NCI-H345 treated with DMSO at 0.1 percent for 48 hours (cell line): Measurements from ENCODE around the gene ITGAV.
A peak's percentile ranks its signal among the peaks of the same experiment; 100 is the strongest.

Experiments used
- DNase-seq: peaks from one replicate; lab custom pipeline; 2025; ENCODE audit not compliant: unreplicated experiment; lab: John Stamatoyannopoulos, UW

The ITGAV gene

GRCh38 chr2:186714611-186715010 is 124.8 kb downstream of the ITGAV start:
- DNase-seq: no peak

DNA sequence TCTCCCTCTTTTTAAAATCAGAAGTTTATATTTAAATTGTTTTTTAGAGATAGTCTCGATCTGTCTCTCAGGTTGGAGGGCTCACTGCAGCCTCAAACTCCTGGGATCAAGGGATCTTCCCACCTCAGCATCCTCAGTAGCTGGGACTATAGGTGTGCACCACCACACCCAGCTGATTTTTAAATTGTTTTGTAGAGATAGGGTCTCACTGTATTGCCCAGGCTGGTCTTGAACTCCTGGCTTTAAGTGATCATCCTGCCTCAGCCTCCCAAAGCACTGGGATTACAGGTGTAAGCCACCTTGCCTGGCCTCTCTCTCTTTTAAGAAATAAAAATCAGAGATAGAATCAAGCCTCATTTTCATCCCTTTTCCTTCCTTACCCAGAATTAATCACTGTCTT is 126.1 kb downstream of the ITGAV start:
- DNase-seq: no peak

DNA sequence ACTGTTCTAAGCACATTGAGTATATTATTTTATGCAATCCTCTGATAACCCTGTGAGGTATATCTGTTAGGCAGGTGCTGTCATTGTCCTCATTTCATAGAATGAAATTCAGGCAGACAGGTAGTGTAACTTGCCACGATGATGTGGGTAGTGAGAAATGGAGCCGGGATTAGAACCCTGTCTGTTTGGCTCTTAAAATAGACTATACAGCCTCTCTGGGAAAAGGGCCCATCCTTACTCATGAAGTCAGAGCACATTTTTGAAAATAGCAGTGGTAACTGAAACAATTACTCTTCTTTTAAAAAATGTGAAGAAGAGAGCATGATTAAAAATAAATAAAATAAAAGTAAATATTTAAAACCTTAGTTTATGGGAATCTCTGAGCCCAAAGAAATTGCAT is 127.0 kb downstream of the ITGAV start:
- DNase-seq: no peak

DNA sequence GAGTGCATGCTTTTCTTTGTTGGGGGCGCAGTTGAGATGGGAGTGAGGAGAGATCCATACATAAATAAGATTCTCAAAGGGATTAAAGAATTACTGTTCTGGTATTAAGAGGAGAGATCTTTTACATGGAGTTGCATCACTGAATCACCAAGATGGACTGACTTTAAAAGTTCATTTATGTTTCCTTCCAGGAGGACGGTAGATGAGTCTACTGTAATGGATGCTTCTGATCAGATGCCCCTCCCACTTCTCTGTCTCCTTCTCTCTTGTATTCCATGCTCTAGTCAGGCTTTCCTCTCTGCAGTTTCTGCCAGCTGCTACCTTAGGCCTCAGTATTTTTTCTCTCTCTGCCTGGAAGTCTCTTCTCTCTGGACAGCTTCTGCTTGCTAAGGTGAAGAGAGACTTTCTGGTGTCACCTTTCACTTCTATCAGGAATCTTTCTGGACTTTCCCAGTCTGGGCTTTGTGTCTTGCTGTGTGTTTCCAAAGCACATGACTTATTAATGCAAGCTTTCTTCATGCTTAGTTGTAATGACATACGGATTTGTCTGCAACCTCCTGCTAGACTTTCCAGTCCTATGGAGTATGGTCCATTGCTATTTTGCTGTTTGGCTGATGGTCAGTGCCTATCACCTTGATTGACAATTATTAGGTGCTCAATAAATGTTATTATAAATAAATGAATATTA is 127.6 kb downstream of the ITGAV start:
- DNase-seq: peak; percentile 17

- DNase-seq: no peak
These were observed 128.3 kb downstream of the ITGAV start for GRCh38 chr2:186718122-186718521.

DNA sequence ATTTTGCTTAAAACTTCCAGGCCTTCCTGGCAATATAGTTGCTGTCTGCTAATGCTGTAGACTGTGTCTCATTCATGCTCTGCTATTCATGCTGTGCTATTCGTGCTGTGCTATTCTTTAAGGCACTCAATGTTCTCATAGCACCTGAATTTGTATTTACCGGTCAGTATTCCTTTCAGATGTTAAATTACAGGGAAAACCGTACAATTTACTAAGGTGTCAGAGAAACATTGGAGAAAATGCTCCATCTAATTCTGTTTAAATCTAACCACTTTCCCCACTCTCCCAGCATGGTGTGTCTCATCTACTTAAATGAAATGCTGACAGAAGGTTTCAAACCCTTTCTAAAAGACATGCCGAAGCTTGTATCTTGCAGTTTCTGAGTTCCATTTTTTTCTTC is 129.0 kb downstream of the ITGAV start:
- DNase-seq: peak; percentile 38

- DNase-seq: no peak
These were observed 132.1 kb downstream of the ITGAV start for GRCh38 chr2:186721956-186722355.

GRCh38 chr2:186724736-186725135 is 134.9 kb downstream of the ITGAV start:
- no peak for DNase-seq

DNA sequence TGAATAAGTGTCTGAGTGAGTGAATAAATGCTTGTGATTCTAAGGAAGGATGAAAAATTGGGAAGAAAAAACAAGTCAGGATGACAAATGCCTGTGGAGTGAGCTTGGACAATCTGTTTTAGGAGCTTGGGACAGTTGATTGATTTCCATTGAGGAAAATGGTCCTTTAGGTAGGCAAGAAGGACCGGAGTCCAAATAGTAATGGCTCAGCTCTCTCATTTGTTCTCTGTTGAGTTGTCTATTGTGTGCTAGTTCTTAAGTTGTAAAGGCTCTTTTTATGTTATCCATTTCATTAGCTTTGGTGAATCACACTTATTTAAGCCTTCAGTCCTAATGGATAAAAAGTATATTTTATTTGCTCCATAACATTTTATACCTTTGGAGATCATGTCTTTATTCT is 135.9 kb downstream of the ITGAV start:
- DNase-seq: no peak

DNA sequence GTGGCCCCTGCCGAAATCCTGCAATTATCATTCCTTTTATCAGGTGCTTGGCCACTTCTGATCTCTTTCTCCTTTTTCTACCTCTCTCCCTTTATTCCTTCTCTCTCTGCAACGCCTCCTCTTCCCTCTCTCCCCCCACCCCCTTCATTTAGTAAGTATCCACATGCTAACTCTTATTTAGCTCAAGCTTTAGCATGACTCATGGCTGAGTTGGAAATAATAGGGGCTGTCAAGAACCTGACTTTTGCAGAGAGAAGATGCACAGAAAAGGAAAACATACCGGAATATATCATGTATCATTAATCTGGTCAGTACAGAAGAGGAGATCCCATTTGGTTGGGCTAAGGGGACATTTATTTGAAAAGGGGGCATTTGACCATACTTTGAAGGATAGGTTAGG is 137.1 kb downstream of the ITGAV start:
- DNase-seq: no peak

GRCh38 chr2:186728631-186729030 is 138.8 kb downstream of the ITGAV start:
- DNase-seq: no peak
